Right lobe of liver (tissue), 6 donors: ENCODE results near the gene MST1. TPM values are rescaled to one million over a fixed set of nuclear protein-coding genes. Genes with fewer than 3 reads are reported as not detected.

Experiments used
- ATAC-seq, 4 donors: fragments of 200-7000 bp; cut with Tn5 transposase; one replicate each; pipeline ENCODE4 v1.9.1; 2020; ENCODE audit warnings: mild to moderate bottlenecking in 4 of 4, moderate library complexity in 4 of 4
- DNase-seq, 3 donors: peaks; one replicate each; pipeline ENCODE4 v3.0.0-alpha.2; 2020
- H3K27ac ChIP-seq, 3 donors: fragments of 200-600 bp; one replicate each; pipeline ENCODE4 v1.8.0; 2022
- H3K27me3 ChIP-seq, 2 donors: fragments of 200-600 bp; one replicate each; pipeline ENCODE4 v1.8.0; 2022
- H3K36me3 ChIP-seq, 4 donors: fragments of 200-600 bp; sonication (generic) in 1 of 4; one replicate each; pipeline versions ENCODE4 v1.5.1 to v1.8.0; 2017 to 2022; ENCODE audit warnings: control low read depth in 1 of 4
- H3K4me1 ChIP-seq, 4 donors: fragments of 200-600 bp; sonication (generic) in 1 of 4; one replicate each; pipeline versions ENCODE4 v1.5.1 to v1.8.0; 2017 to 2022; ENCODE audit warnings: control low read depth in 1 of 4
- H3K4me3 ChIP-seq, 3 donors: fragments of 200-600 bp; one replicate each; pipeline ENCODE4 v1.8.0; 2022
- H3K9me3 ChIP-seq, 4 donors: fragments of 200-600 bp; sonication (generic) in 1 of 4; one replicate each; pipeline versions ENCODE4 v1.5.1 to v1.8.0; 2017 to 2022; ENCODE audit warnings: control low read depth in 1 of 4
- CTCF ChIP-seq, 4 donors: fragments of 200-600 bp in 3 of 4; fragments of 450-650 bp in 1 of 4; IDR thresholded peaks; one replicate each; pipeline versions ENCODE4 v1.5.1 to v1.8.0; 2016 to 2022; ENCODE audit warnings: antibody characterized with exemption in 4 of 4, mild to moderate bottlenecking in 2 of 4
- POLR2A ChIP-seq: fragments of 450-650 bp; IDR thresholded peaks from one replicate; pipeline ENCODE4 v1.6.1; 2017; ENCODE audit warnings: antibody characterized with exemption, mild to moderate bottlenecking
- WGBS: methylation state at CpG from one replicate; pipeline ENCODE4 v1.1.6; 2018; ENCODE audit warnings: low coverage, low lambda C conversion rate; ENCODE audit not compliant: insufficient coverage; ENCODE audit errors: missing lambda C conversion rate; 5-methylcytosine and 5-hydroxymethylcytosine counted together
- intact Hi-C, 2 donors: fragments of 100-400 bp; cut with DNase I; formaldehyde crosslinking; loops; one replicate each; pipeline versions ENCODE4 v1.11.2 to v1.14.1; 2022
- total RNA-seq, 6 experiments: library from RNA; depleted of rRNA in 2 of 6; stranded (reverse); fragments of >200 nt in 2 of 6; fragmentation: NEBNext Ultra II Directional in 3 of 6; extraction: Animal tissue kit (Norgen Biotek cat#: 25700) in 3 of 6; gene quantifications; one replicate each; pipeline versions ENCODE4 v1.1.0 to v1.2.4, GENCODE V29; 2016 to 2023
- donor health status: DM: no; HTN: yes; CAD: no.
- donor health status: DM: no; HTN: no; CAD: no.
- donor health status: DM: no; HTN: no; CAD: no.
- donor health status: DM: no; HTN: yes; CAD: no.
- donor health status: DM: no; HTN: yes; CAD: no.

The MST1 gene
- total RNA-seq, 6 experiments from 2014 or later, result 321 to 695 (median 632) TPM

GRCh38 chr3:49683162-49683561 is 6.1 kb downstream of the MST1 start:
- WGBS, result 80% methylated on average over 1 of the region's 6 CpGs
- peaks cover 0 to 63% (median 25%) of the 10 kb centered on the region in 4 donors for H3K36me3 ChIP-seq
- TF ChIP-seq CTCF (IDR thresholded peaks at IDR 0.05), result no peak
- no peak for TF ChIP-seq POLR2A
- DNase-seq, result no peak
- no peaks in the 10 kb centered on the region for H3K9me3 ChIP-seq
- no peak overlapping the region for H3K4me3 ChIP-seq
- intact Hi-C loops, result no loop called here
- peaks cover 0 to 8% (median 0%) of the 10 kb centered on the region in 4 donors for H3K4me1 ChIP-seq
- no peak overlapping the region for H3K27ac ChIP-seq
- no peak for ATAC-seq
- no peaks in the 10 kb centered on the region for H3K27me3 ChIP-seq

- ATAC-seq (peak in 1 of 4 donors; percentile 3), DNase-seq (no peak)
- no peak overlapping the region for H3K27ac ChIP-seq
- no peaks in the 10 kb centered on the region for H3K27me3 ChIP-seq
- WGBS, result 50% methylated on average over 2 of the region's 4 CpGs
- no peak for TF ChIP-seq CTCF (IDR thresholded peaks at IDR 0.05)
- TF ChIP-seq POLR2A, result no peak
- no peak overlapping the region for H3K4me3 ChIP-seq
- no peaks in the 10 kb centered on the region for H3K4me1 ChIP-seq
- intact Hi-C loops, result no loop called here
- H3K36me3 ChIP-seq, result peaks cover 0 to 73% (median 32%) of the 10 kb centered on the region in 4 donors
- H3K9me3 ChIP-seq, result no peaks in the 10 kb centered on the region
These were observed 7.7 kb downstream of the MST1 start for GRCh38 chr3:49681543-49681942.

- Histone ChIP-seq H3K4me1 (no peaks in the 10 kb centered on the region), H3K27ac (no peak overlapping the region), H3K4me3 (no peak overlapping the region), H3K27me3 (no peaks in the 10 kb centered on the region), H3K9me3 (no peaks in the 10 kb centered on the region), H3K36me3 (peaks cover 0 to 74% (median 34%) of the 10 kb centered on the region in 4 donors)
- intact Hi-C loops, result no loop called here
- TF ChIP-seq POLR2A (no peak), CTCF (IDR thresholded peaks at IDR 0.05) (no peak)
- no peak for ATAC-seq
- DNase-seq, result no peak
- WGBS, result no CpG with 5 or more reads among the region's 2 CpGs
These were observed 8.1 kb downstream of the MST1 start for GRCh38 chr3:49681232-49681522.

GRCh38 chr3:49680493-49681231 is 8.6 kb downstream of the MST1 start:
- DNase-seq, result no peak
- Histone ChIP-seq H3K27me3 (no peaks in the 10 kb centered on the region), H3K9me3 (no peaks in the 10 kb centered on the region), H3K4me1 (no peaks in the 10 kb centered on the region), H3K36me3 (peaks cover 0 to 79% (median 34%) of the 10 kb centered on the region in 4 donors), H3K4me3 (no peak overlapping the region), H3K27ac (no peak overlapping the region)
- TF ChIP-seq POLR2A (no peak), CTCF (IDR thresholded peaks at IDR 0.05) (no peak)
- intact Hi-C loops, result no loop called here
- peak in 2 of 4 donors; percentile 2 to 7 for ATAC-seq
- WGBS, result no CpG with 5 or more reads among the region's 7 CpGs
